HL-60/S4 treated with retinoic acid at 250 ng/mL for 4 days and 3 days (cell line): ENCODE results near the gene ZNF107.
"Not testable (repeated sequence)": the region's sequence is repeated elsewhere in the genome, so short reads cannot be mapped to it uniquely, and the experiment has no call there.

Source experiments
- in situ Hi-C: fragments of 300-500 bp; cut with MboI; formaldehyde crosslinking; loops from 2 replicates; pipeline ENCODE4 v1.7.0; 2022; ENCODE audit warnings: low sequenced_read_pairs

Gene ZNF107

DNA sequence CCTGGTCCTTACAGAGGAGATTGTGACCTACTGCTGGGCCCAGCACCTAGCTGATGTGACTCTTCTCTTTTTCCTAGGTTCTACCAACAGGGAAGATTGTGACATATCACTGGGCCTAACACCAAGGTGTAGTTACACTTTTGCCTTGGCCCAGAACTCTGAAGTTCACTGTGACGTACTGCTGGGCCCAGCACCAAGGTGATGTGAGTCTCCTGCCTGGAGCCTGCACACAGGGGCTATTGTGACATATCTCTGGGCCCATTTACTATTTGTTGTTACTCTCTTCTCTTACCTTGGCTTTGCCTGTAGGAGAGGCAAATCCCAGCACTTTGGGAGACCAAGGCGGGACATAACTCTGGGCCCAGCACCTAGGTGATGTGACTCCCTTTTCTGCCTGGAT is 23.1 kb upstream of the ZNF107 start:
- in situ Hi-C loops = no loop called here

GRCh38 chr7:64643566-64643965 is 22.4 kb upstream of the ZNF107 start:
- in situ Hi-C loops = no loop called here

- in situ Hi-C loops = no loop called here
Measured at GRCh38 chr7:64651203-64651602, 14.7 kb upstream of the ZNF107 start.

GRCh38 chr7:64651632-64652165 is 14.2 kb upstream of the ZNF107 start:
- in situ Hi-C loops = no loop called here

DNA sequence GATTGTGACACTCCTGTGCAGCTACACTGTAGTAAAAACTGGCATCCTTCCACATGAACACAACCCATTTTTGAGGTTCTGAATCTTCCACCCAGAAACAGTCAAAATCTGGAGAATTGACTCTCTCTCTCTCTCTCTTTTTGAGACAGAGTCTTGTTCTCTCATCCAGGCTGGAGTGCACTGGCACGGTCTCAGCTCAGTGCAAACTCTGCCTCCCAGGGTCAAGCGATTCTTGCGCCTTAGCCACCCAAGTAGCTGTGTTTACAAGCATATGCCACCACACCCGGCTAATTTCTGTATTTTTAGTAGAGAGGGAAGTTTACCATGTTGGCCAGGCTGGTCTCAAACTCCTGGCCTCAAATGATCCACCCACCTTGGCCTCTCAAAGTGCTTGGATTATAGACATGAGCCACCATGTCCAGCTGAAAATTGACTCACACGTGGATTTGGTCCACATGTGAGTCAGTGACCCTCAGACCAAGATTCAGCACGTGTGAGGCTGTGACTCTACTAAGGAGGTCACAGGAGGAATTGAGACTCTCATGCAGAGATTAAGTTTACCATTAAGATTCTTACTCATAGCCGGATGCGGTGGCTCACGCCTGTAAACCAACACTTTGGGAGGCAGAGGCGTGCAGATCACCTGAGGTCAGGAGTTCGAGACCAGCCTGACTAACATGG is 12.1 kb upstream of the ZNF107 start:
- in situ Hi-C loops = no loop called here

GRCh38 chr7:64654796-64655548 is 11.0 kb upstream of the ZNF107 start:
- in situ Hi-C loops = no loop called here

- in situ Hi-C loops = no loop called here
Measured at GRCh38 chr7:64655811-64656210, 10.1 kb upstream of the ZNF107 start.

DNA sequence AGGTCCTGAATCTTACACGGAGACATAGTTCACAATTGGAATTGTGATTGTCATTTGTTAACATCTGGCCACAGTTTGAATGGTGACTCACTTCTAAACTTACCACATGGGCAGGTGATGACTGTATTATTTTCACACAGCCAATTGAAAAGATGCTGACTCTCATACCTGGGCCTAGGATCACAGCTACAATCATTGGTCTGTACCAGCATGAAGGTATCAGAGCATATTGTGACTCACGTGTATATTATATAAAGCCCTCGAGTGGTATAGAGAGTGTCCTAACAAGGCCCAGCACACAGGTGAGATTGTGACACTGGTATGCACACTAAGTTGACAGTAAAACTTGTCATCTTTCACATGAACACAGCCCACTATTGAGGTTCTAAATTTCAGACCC is 9.4 kb upstream of the ZNF107 start:
- in situ Hi-C loops = no loop called here

DNA sequence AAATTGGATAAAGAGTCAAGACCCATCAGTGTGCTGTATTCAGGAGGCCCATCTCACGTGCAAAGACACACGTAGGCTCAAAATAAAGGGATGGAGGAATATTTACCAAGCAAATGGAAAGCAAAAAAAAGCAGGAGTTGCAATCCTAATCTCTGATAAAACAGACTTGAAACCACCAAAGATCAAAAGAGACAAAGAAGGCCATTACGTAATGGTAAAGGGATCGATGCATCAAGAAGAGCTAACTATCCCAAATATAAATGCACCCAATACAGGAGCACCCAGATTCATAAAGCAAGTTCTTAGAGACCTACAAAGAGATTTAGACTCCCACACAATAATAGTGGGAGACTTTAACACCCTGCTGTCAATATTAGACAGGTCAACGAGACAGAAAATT is 3.8 kb upstream of the ZNF107 start:
- in situ Hi-C loops = not testable (repeated sequence)

DNA sequence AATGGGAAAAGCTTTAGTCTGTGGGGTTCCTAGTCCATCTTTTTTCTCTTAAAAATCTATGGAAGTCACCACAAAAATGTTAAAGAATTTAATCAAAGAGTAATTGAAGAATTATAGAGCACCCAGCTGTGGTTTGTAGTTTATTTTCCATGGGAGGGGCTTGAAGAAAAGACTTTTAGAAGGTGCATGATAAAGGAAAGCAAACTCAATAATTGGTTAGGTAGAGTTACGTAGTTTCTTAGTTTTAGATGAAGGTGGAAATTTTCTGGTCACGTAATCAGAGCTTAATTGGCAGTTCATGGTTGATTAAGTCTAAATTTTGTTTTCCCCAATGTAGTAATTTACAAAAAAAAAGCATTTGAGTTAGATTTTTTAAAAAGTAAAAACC is 724 bp downstream of the ZNF107 start:
- in situ Hi-C loops = no loop called here

GRCh38 chr7:64667311-64667710 is 1.4 kb downstream of the ZNF107 start:
- in situ Hi-C loops = no loop called here

DNA sequence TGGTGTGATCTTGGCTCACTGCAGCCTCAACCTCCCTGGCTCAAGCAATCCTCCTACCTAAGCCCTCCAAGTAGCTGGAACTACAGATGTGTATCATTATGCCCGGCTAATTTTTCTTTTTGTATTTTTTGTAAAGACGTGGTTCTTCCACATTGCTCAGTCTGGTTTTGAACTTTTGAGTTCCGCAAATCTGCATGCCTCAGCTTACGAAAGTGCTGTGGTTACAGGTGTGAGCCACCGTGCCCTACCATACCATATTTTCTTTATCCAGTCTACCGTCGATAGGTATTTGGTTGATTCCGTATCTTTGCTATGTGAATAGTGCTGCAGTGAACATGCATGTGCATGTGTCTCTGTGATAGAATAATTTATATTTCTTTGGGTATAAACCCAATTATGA is 6.5 kb downstream of the ZNF107 start:
- in situ Hi-C loops = no loop called here

DNA sequence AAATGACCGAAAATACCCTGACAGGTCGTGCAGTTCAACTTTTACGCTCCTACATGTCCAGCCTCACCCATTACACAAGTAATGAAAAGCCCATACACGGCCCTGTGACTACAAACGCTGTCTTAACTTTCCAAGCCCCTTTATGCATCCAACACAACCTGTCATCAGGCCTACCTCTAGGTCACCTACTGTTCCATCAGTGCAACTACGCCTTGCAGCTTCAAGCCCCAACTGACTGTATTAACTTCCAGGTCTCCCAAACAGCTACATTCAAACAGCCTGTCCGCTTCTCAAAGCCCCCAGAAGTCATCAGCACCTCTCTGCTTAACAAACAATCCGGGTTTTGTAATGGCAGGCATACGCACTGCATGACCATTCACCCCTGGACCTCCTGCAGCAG is 19.2 kb downstream of the ZNF107 start:
- in situ Hi-C loops = no loop called here

DNA sequence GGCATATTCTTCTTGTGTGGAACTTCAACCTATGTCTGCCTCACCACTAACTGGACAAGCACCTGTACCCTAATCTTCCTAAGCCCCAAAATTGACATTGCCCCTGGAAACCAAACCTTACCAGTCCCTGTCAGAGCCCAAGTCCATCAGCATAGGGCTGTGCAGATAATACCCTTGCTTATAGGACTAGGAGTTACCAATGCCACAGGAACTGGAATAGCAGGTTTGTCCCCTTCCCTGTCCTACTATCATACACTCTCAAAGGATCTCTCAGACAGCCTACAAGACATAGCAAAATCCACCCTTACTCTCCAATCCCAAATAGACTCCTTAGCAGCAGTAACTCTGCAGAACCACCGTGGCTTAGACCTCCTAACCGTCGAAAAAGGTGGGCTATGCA is 19.8 kb downstream of the ZNF107 start:
- in situ Hi-C loops = no loop called here

- in situ Hi-C loops = no loop called here
Measured at GRCh38 chr7:64686493-64687184, 20.7 kb downstream of the ZNF107 start.

DNA sequence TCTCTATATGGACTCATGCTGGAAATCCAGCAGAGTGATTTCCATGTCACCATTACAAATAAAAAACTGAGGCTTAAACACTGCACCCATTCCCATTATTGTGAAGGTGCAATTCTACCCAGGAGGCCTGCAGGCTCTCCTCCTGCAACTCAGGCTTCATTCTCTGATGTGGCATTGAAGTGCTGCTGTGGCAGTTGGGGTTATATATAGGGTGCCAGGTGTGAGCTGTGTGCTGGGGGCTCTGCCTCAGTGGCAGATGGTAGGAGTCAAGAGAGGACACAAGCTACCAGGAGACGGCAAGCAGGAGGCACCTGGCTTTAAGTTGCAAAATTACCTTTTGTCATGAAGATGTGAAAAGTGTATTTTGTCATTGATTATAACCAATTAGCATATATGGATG is 21.3 kb downstream of the ZNF107 start:
- in situ Hi-C loops = no loop called here

DNA sequence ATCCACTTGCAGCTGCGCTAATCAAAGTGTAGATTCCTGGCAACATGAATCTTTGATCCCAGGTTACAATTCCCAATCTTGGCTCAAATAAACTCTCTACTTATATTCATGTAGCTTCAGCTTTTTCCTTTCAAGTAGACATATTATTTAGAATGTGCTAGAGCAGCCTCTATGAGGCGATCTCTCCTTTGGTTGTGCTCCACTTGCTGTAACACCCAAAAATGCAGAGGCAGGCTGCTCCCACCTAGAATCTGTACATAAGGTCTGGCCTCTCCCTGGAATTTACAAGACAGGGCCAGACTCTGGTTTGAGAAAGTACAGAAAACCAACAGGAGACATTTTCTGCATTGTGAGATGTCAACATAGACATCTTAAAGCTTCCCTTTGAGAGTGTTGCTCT is 23.1 kb downstream of the ZNF107 start:
- in situ Hi-C loops = no loop called here

DNA sequence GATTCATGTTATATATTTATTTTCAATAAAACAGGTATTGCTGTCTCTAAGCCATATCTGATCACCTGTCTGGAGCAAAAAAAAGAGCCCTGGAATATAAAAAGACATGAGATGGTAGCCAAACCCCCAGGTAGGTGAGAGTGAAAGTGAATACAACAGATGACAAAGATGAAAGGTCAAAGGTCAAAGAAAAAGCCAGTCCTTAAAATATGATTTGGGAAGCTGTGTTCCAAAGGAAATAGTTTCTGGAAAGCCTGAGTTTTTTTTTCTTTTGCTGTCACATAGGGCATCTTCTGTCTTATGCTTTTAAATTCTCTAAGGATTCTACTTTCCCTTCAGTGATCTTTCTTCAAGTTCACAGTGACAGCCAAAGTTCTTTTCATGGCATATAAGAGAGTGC is 25.9 kb downstream of the ZNF107 start:
- in situ Hi-C loops = no loop called here

DNA sequence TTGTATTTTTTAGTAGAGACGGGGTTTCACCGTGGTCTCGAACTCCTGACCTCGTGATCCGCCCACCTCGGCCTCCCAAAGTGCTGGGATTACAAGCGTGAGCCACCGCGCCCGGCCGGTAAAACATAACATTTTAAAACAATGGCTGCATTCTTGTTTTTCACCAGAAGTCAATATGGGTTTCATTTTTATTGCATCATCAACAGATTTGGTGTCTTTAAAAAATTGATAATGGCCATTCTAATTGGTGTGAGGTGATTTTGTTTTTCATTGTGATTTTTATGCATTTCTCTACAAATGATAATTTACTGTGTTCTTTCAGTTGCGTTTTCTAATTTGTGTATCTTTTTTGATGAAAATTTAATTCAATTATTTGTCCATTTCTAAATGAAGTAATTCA is 31.9 kb downstream of the ZNF107 start:
- in situ Hi-C loops = not testable (repeated sequence)

- in situ Hi-C loops = no loop called here
Measured at GRCh38 chr7:64706625-64707292, 40.8 kb downstream of the ZNF107 start.

DNA sequence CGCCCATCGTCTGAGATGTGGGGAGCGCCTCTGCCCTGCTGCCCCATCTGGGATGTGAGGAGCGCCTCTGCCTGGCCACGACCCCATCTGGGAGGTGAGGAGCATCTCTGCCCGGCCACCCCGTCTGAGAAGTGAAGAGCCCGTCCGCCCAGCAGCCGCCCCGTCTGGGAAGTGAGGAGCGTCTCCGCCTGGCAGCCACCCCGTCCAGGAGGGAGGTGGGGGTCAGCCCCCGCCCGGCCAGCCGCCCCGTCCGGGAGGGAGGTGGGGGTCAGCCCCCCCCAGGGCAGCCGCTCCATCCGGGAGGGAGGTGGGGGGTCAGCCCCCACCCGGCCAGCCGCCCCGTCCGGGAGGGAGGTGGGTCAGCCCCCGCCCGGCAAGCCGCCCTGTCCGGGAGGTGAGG is 52.0 kb downstream of the ZNF107 start:
- in situ Hi-C loops = not testable (repeated sequence)
